HG03342 (cell line): Measurements from ENCODE around the gene TECR.
A peak's percentile ranks its signal among the peaks of the same experiment; 100 is the strongest.
"Not testable (repeated sequence)": the region's sequence is repeated elsewhere in the genome, so short reads cannot be mapped to it uniquely, and the experiment has no call there.

ENCODE experiments used
- ATAC-seq: cut with Tn5 transposase; IDR thresholded peaks from one replicate; pipeline ENCODE4 v1.9.1; 2021; ENCODE audit warnings: mild to moderate bottlenecking, moderate library complexity; ENCODE audit not compliant: unreplicated experiment

TECR gene

DNA sequence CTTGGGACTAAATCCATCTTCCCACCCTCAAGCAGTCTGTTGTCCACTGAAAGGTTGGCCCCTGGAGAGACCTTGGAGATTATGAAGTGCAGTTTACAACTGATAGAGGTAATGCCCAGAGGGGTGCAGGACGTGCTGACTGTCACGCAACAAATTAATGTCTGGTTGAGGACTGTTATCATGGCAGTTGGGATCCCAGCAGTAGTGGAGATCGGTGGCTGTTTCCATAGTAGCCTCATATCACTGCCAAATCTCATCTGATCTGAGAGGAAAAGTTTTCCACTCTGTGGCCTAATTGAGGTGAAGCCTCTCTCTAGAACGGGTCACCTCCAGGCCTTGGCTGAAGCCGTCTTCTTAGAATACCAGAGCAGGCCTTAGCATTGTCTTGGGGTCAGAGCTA, 4.1 kb downstream of the TECR start:
- no peak for ATAC-seq

DNA sequence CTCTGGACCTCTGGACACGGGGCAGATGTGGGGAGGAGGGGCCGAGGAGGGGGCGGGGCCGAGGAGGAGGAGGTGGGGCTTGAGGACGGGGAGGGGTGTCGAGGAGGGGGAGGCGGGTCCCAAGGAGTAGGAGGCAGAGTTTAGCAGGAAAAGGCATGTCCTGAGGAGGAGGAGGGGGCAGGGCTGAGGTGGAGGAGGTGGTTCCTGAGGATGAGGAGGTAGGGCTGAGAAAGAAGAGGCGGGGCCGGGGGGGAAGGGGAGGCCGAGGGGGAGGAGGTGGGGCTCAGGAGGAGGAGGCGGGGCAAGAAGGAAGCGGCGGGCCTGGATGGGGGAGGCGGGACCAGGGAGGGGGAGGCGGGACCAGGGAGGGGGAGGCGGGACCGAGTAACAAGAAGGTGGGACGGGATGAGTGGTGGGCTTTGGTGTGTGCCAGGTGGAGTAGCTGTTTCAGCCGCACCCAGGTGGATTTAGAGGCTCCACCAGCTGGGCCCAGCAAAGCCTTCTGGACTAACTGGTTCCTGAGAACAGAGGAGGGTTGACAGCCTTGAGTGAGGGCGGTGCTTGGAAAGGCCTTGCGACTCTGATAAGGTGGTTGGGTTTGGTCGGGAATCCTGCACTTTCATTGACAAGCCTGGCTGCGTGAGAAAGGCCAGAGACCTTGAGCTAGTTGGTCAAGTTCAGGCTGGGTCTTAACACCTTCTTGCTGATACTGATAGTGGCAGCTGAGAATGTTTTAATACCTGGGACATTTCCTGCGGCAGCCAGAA, 7.7 kb downstream of the TECR start:
- ATAC-seq = no peak

DNA sequence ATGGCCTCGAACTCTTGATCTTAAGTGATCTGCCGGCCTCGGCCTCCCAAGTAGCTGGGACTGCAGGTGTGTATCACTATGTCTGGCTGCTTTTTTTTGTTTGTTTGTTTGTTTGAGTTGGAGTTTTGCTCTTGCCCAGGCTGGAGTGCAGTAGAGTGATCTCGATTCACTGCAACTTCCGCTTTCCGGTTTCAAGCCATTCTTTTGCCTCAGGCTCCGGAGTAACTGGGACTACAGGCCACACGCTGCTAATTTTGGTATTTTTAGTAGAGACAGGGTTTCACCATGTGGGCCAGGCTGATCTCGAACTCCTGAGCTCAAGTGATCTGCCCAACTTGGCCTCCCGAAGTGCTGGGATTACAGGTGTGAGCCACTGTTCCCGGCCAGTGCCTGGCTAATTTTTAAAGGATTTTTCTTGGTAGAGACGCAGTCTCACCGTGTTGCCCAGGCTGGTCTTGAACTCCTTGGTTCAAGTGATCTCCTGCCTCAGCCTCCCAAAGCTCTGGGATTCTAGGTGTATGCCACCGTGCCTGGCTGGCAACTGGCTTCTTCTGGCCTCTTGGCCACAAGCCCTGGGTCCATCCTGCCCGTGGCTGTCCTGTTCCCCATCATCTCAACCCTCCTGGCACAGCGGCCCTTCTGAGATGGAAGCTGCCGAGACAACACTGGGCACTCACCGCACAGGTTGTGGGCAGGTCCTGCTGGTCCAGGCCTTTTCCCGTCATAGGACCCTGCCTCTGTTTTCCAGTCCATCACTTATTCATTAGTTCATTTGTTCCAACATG, 11.5 kb downstream of the TECR start:
- no peak for ATAC-seq

- not testable (repeated sequence) for ATAC-seq
Measured at GRCh38 chr19:14541979-14542378, 12.6 kb downstream of the TECR start.

DNA sequence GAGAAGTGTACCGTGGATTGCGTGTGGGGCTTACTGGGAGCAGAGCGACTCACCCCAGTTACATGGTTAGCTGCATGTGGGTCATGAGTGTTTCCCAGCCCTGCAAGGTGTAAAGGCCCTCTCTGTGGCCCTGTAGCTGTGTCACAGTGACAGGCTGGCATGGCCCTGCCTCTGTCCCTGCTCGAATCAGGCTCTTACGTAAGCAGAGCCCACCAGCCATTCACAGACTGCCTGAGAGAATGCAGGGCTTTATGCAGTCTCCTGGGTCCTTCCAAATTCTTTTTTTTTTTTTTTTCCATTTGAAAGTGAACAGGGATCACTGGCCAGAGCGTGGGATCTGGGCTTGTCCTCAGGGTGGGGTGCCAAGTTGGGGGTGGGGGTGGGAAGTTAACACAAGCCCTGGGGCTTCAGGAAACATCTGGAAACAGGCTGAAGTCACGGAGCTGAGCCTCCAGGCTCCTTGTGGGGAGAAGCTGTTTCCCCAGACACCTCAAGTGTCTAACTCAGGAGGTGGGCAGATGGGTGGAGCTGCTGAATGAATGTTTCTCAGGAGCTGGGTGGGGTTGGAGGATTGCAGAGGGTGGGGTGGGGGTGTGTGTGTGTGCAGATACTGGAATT, 13.4 kb downstream of the TECR start:
- ATAC-seq = no peak

GRCh38 chr19:14544047-14544446, 14.7 kb downstream of the TECR start:
- no peak for ATAC-seq

GRCh38 chr19:14544977-14545715, 15.8 kb downstream of the TECR start:
- ATAC-seq = no peak

DNA sequence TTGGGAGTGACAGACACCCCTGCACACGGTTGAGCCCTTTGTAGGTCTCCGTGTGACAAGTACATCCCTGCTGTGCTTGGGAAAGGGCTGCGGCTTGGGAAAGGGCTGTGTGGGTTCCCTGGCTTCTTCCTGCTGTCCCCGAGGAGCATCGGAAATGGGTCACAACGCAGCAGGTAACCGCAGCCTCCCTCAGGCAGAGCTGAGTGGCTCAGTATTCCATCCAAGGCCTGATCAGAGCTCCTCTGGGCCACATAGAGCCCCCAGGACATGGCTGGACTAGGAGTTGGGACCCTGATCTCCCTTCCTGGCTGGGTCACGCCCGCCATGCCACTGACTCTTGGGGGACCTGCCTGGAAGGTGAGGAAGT, 16.3 kb downstream of the TECR start:
- ATAC-seq = no peak

DNA sequence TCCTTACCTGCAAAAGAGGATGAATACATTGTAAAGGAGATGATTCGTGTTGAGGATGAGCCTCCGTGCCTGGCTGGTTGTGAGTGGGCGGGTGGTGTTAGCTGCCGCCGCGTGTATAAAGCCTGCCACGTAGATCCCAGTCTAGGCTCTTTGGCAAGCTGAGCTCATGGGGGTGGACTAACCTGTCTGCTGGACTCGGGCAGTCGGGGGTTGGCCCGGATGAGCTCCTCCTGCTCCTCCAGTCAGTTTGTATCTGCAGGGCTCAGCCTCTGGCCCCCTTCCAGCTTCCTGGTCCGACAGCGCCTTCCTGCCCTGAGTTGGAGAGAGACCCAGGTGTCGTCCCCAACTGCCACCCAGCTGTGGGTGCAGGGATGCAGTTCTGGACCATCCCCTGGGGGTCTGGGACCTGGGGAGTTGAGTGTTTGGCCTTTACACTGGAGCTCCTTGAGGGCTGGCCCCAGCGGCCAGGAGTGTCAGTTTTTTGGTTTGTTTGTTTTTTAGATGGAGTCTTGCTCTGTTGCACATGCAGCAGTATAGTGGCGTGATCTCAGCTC, 20.9 kb downstream of the TECR start:
- no peak for ATAC-seq

GRCh38 chr19:14551134-14552005, 22.0 kb downstream of the TECR start:
- ATAC-seq = not testable (repeated sequence)

DNA sequence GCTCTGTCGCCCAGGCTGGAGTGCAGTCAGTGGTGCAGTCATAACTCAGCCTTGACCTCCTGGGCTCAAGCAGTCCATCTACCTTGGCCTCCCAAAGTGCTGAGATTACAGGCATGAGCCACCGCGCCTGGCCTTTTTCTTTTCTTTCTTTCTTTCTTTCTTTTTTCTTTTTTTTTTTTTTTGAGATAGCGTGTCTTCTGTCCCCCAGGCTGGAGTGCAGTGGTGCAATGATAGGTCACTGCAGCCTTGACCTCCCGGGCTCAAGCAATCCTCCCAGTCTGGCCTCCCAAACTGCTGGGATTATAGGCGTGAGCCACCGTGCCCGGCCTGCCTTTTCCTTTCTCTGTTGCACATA, 22.6 kb downstream of the TECR start:
- ATAC-seq = not testable (repeated sequence)

GRCh38 chr19:14553042-14553938, 23.9 kb downstream of the TECR start:
- ATAC-seq = no peak

GRCh38 chr19:14553939-14554243, 24.5 kb downstream of the TECR start:
- no peak for ATAC-seq

DNA sequence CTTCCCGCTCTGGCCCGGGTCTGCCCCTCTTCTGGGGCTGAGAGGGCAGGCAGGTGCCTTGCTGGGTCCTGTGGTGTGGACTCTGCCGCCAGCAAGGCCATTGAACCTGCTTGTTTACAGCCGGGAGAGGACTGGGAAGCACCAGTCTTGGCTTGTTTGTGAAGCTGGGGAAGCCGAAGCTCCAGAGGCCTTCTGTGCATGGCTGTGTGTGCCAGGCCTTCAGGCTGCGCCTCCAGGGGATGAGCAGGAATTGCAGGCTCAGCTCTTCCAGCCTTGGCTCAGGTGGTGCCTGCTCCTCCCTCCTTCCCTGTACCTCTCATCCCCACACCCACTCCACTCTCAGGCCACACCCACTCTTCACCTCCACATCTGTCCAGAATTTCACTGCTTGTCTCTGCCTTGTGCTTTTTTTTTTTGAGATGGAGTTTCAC, 25.0 kb downstream of the TECR start:
- no peak for ATAC-seq

- ATAC-seq = no peak
Measured at GRCh38 chr19:14555918-14556661, 26.7 kb downstream of the TECR start.

DNA sequence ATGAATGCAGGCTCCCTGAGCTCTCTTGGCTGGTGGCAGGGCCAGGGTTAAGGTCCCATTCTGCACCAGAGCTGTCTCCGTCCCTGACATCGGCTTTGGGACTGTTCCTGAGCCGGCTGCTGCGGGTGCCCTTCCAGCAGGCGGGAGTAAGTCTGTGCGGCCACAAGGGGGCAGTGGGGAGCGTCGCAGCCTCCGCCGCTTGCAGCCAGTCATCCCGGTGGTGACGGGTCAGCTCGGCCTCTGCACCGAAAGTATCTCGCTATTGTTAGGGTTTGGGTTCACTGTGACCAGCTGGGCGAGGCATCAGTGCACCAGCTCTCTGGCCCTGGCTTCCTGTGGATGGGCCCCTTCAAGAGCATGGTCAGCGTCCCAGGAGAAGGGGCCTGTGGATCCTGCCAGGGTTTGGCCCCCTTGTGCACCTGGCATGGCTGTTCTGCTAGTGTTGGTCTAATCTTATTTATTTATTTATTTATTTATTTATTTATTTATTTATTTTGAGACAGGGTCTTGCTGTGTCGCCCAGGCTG, 27.3 kb downstream of the TECR start:
- ATAC-seq = peak; percentile 56

GRCh38 chr19:14558370-14559066, 29.1 kb downstream of the TECR start:
- ATAC-seq = no peak
